Cortex of kidney (tissue), 1 donor: ENCODE measurements around the gene ATG101.

Experiments
- DNase-seq: peaks from one replicate; lab custom pipeline; 2025; lab: John Stamatoyannopoulos, UW

Gene ATG101

DNA sequence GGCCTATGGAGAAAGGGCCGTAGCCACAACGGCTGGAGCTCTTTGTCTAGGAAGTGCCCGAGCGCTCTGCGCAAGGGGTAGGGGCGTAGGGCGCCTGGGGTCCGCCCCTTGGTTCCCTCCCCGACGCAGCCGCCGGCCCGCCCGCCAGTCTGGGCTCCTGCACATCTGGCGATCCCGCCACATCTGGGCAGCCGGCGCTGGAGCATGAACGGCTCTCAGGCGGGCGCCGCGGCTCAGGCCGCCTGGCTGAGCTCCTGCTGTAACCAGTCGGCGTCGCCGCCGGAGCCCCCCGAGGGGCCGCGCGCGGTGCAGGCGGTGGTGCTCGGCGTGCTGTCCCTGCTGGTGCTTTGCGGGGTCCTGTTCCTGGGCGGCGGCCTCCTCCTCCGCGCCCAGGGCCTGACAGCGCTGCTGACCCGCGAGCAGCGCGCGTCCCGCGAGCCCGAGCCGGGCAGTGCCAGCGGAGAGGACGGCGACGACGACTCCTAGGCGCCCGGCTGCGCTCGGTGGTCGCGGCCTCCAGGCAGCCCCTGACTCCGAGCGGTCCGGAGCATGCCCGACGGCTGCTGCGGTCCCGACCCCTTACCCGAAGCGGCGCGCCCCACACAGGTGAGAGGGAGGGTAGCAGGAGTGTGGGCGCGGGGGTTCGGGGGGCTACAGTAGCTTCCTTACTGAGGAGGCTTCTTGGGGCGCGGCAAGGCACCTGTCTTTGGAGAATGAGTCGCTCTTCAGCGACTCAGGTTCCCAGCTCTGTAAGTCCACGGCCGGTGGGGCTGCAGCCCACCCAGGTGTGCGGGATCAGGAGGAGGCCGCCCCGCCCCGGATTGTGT, 10.0 kb downstream of the ATG101 start, which contains the start of gene SMIM41:
Gene SMIM41 (plus strand): TSS at position 129 of the 827 bp plus-strand sequence. CDS start 76 bp downstream, at position 205.
- DNase-seq: no peak

DNA sequence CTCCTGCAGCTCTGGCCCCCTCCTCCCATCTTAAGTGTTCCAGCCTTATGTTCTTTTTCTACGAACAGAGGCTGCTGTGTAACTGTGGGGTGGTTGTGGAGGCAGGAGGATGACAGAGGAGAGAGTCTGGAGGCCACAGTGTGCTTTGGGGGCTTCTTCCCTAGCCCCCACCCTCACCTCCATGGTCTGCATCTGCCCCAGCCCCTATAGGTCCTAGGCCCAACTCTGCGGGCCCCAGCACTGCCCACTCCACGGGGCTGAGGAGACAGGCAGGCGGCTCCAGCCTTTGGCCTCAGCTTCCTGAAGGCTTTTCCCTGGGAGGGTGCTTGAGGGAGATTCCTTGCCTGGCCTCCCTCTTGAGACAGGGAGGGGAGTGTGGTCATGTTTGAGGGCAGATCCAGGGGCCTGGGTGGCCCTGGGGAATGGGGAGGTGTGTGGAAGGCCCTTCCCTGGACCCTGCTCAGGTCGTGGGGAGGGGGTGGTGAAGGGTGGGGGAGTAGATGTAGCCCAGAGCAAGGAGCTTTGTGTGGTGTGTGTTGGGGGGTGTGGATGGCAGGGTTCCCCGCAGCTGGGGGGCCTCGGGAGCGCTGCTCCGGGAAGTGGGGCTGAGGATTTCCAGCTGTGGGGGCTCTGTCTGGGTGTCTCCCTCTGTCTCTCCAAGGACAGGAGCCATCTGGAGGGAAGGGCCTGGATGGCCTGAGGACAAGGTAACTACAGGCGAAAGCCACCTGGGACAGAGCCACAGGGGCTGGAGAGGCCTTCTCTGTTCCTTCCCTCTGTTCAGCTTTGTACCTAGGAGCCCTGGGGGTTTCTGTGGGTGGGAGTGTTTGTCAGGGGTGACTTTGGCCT, 10.8 kb downstream of the ATG101 start:
- DNase-seq: no peak

DNA sequence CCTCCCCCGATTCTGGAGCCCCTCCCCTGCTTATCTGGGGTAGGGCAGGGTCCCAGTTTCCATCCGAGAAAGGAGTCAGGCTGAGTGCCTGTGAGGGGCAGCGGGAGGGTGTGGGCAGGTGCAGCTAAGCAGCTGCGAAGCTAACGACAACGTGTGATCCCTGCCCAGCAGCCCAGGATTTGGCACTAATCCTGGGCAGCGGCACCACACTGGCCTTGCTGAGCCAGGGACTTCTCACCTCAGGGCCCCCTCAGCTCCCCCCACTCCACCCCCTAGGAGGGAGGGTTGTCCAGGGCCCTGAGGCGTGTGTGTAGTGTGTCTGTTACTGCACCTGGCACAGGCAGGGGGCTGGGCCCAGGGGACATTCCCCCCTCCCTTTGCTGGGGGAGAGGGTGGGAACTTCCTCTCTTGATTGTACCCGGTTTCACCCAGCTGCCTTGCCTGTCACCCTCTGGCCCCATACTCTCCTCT, 11.5 kb downstream of the ATG101 start:
- no peak for DNase-seq

DNA sequence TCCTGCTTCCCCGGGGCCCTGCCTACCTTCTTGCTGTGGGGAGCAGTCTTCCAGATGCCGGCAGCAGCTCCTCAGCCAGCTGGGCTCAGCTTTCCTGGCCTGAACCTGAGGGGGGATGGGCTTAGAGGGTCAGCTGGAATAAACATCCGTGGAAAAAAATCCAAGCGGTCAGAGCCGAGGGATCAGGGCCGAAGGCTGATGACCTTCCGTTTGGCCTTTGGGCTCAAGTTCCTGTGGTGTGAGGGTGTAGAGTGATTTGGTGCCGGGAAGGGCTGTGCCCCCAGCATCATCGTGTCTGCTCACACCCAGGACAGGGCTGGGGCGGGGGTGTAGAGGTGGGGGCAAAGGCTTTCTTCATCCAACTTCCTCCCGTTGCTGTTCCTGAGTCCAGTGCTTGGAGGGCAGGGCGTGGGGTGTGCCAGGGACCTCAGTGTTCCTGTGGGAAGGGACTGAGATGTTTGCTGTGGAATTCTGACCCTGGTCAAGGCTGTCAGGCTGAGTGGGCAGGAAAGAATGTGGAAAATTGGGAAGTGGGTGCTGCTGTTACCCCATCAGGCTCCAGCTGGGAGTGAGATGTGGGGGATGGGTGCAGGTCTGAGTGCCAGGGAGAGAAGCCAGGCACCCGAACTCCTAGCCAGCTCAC, 12.4 kb downstream of the ATG101 start:
- DNase-seq: no peak

DNA sequence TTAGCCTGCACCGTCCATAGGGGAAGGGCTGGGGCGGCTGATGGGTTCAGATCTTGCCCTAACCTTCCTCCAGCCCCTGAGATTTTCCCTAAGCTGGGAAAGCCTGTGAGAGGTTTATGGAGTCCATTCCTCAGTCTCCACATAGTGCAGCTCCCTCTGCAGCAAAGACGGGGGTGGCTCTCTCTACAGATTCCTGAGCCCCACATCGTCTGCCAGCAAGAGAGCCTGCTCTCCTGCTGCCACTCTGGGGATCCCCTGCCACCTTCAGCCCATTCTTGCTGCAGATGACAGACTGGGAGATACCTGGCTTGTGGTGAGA, 12.8 kb downstream of the ATG101 start:
- no peak for DNase-seq

DNA sequence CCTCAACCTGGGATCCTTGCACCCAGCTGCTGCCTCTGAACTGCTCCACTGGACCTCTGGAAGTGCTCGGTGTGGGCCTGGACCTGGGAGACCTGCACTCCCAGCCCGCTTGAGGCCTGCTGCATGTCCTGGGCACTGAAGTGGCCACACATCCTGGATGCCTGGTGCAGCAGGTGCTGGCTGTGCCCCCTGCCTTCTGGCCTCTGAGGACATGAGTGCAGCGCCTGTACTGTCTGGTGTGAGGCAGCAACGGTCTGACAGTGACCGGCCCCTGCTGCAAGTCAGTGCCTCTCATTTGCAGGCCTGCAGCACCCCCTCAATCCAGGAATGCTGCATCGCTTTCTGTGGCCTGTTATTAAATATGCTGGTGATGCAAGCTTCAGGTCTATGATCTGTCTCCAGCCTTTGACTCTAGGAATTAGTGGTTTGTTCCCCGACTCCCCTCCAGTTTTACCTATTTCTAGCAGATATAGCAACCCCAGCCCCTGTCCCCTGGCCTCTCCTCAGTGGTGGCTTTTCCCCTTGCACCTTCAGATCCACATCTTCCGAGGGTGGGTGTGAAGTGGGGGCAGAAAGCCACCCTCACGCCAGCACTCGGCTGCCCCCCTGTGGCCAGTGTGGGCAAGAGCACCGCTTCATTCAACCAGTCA, 13.3 kb downstream of the ATG101 start:
- DNase-seq: no peak

DNA sequence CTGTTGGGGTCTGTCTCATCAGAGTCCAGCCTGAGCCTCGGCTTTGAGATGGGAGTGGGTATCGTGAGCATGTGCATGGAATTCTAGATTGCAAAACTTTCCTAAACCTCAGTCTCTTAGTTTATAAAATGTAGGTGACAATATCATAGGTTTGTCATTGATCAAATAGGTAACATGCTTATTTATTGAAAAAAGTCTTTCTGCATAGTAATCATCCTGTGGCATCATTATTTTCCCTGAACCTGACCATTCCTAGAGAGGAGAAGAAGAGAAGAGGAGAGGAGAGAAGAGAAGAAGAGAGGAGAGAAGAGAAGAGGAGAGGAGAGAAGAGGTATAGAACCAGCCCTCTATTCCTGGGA, 13.8 kb downstream of the ATG101 start:
- DNase-seq: no peak

DNA sequence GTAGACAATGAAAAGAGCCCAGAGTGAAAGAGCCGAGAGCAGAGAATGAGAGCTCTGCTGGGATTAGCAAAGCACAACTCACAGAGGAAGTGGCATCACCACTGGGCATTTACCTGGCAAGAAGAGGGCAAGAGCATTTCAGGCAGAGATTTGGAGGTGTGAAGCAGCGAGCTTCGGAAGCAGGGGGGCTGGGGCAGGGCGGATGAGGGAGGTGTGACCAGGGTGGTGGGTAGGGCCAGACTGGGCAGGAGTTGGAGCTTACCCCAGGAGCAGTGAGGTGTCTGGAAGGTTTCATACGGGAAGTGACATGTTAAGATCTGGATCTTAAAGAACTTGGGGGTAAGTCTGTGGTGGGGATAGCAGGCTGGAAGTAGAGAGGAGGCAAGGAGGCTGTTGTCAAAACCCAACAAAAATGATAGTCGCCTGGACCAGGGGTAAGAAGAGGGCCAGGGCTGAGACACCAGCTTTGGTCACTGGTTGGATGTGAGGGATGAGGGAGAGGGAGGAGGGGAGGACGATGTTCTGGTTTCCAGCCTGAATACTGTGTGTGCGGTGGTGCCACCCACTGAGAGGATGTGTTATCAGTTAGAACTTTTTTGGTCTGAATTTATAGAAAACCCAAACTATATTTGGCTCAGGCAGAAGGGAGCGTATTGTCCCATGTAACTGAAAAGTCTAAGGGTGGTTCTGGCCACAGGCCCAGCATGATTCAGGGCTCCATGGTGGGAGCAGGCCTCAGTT, 14.9 kb downstream of the ATG101 start:
- DNase-seq: no peak

DNA sequence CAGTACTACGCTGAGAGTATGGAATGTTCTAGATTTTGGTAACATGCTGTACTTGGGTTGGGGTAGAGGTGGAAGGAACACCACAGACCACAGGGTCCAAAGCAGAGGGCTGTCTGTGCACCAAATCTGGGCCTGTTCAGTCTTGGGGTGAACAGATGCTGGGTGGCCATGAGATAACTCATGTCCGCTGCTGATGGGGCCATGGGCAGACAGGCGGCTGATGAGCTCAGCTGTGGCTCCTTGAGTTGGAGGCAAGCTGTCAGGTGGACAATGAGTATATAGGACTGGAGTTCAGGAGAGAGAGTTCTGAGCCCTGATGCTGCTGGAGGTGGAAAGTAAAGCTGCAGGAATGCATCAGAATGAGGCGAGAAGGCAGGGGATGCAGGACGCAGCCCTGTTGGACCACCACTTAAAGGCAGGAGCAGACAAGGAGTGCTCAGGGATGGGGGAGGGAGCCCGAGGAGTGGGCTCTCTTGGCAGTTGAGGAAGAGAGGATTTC, 16.0 kb downstream of the ATG101 start:
- no peak for DNase-seq

DNA sequence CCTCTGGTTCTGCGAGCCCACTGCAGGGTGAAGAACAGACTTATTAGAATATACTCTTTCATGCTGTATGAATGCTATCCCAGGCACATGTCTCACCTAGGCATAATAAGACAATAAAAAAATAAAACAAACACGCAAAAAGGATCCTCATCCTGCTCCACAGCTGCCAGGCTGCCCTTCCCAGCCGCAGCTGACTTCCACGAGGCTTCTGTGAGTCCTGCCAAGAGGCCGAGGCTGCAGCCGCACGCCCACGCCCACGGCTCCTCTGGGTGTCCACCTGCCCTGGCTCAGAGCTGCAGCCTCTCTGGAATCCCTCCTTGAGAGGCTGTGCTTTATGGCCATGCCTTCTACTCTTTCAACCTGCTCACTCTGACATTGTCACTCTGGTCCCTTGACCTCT, 16.6 kb downstream of the ATG101 start:
- no peak for DNase-seq

DNA sequence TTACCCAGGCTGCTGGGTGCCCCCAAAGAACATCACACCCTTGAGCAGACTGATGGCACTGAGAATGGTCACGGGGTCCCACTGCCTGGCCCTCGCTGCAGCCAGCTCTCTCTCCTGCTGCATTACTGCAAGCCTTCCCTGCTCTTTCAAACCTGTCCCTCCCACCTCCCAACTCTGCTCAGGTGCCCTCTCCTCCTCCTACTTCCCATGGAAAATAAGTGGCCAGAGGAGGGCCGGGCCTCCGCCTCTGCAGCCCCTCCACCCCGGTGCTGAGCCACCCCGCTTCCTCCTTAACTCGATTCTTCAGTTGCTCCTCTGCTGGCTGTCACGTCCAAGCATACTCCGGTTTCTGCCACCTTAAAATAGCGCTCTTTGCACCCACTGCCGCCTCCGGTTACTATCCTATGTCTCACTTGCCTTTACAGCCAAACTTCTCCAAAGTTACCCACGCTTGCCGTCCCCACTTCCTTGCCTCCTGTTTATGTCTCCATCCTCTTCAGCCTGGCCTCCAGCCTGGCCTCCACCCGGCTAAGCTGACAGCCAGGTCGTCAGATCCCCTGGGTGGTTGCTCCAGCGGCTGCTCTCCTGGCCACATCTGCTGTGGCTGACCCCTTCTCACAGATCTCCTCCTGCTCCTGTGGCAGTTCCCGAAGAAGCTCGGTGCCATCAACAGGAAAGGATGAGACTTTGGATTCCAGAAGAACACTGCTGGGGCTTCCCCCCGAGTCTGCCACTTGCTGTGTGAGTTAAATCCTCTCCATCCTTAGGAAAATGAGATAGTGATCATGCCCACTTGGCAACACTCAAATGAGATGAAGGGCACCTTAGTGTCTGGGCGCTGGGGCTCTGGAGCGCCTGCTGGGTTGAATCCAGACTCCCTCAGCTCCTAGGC, 17.4 kb downstream of the ATG101 start:
- DNase-seq: no peak

DNA sequence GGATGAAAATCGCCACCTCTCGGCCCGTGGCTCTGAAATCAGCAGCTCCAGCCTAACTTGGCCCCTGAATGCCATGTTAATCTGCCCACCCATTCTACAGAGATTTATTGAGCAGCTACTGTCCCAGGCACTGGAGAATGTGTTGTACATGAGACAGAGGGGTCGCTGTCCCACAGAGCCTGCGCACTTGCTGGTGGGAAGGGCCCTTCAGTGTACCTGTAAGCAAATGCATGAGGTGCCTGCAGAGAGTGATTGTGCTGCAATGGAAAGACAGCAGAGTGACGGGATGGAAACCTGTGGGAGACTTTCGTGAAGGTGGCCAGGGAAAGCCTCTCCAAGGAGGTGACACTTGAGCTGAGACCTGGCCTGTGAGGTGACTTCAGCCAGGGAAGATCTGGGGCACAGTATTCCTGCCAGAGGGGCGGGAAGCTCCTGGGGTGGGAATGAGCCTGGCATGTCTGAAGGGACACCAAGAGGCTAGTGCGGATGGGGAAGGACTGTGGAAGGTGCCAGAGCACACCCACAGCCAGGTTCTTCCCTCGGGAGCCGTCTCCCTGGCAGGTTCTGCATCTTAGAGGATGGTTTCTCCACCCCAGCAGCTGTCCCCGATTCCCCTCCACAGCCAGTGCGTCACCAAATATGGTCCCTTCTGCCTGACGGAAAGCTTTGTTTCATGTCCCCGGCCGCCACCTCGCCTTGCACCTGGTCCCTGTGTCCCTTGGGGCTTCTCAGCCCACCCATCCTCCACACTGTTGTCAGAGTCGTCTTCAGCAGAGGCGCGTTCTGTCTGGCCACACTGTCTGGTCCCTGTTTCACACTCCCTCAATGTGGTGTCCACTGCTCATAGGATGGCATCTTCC, 18.4 kb downstream of the ATG101 start:
- no peak for DNase-seq

DNA sequence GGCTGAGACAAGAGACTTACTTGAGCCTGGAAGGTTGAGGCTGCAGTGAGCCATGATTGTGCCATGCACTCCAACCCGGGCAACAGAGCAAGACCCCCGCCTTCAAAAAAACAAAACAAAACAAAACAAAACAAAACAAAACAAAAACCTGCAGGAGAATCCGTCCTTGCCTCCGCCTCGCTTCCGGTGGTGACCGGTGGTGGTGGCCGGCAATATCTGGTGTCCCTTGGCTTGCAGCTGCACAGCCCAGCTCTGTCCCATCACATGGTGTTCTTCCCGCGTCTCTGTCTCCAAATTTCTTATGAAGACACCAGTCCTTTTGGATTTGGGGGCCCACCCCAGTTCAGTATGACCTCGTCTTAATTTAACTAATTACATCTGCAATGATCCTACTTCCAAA, 19.7 kb downstream of the ATG101 start:
- DNase-seq: no peak

DNA sequence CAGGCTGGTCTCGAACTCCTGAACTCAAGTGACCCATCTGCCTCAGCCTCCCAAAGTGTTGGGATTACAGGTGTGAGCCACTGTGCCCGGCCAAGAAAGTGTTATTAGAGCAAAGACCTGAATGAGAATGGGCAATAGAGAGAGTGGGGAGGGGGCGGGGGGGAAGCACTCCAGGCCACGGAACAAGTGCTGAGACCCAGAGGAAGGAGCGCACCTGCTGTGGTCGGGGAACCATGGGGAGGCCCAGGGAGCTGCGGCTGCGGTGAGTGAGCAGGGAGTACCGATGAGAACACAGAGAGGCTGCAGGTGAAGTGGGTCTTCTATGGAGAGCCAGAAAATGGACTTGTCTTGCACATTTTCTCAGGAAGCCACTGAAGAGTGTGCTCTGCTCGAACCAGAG, 20.5 kb downstream of the ATG101 start:
- no peak for DNase-seq

DNA sequence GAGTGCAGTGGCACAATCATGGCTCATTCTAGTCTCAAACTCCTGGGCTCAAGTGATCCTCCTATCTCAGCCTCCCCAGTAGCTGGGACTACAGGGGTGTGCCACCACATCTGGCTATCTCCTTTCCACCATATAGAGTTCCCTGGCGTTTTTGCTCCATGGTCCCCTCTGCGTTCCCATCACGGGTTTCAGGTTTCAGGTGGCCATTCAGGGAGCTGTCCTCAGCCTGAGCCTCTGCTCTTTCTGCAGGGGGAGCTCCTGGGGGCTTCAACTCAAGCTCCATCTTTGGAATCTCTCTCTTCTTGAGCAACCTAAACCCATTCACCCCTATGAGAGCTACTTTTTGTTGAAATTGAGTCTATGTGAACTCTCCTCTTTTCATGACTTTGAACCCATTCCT, 21.3 kb downstream of the ATG101 start:
- DNase-seq: no peak

DNA sequence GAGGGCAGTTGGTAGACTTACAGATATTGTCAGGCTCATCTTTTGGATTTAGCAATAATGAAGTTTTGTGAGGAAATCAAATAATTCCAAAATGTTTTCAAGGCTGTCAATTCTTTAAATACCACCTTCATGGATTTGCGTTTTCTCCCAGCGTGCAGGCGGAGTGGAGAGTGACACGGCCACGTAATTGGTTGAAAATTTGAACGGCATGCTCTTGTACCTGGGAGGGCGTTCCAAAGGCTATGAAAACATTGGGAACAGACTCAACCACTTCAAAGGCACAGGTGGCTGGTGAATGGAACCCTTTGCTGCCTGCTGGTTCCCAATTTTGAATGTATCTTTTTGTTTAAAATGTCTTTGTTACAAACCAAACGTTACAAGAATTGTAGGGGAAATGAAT, 22.1 kb downstream of the ATG101 start:
- DNase-seq: no peak

DNA sequence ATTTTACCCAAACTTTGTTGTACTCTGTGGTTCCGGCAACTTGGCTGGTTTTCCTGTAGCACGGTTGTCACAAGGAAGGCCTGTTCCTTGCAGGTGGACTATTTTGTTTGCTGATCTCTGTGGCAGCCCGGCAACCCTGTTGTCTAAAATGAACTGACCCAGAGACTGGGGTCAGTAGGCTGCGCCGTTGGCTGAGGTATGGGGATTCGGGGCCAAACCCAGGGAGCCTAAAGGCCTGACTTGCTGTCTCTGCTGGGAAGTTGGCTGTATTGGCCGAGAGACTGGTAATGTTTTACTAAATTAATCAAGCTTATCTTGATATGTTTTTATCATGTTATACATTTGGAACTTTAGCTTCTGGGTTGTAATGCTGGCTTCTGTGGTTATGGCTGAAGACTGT, 23.6 kb downstream of the ATG101 start:
- no peak for DNase-seq

DNA sequence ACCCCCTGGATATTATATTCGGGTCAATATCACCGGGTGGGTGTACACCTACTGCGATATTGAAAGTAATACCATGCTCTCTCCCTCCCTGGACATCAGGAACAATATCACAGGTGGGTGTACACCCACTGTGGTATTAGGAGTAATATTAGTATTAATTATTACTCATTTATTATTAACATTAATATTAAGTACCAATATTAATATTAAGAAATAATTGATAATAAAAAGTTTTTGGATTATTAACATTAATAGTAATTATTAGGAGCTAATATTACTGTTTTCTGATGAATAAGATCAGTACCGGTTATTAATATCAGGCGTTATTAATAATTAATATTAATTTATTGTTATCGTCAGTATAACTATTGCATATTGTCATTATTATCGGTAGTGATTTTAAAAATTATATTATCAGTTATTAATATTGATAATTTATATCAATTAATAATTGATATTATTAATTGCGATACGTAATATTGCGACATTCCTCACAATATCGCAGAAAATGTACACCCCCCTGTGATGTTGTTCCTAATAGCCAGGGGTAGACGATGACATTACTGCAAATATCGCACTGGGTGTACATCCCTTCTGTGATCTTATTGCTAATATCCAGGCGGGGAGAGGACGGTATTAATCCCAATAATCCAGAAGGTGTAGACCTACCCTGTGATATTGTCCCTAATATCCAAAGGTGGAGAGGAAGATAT, 26.7 kb downstream of the ATG101 start:
- DNase-seq: no peak
